T47D (cell line): ENCODE data around the gene LGALS7.

Source experiments
- DNase-seq, 2 experiments: peaks; one replicate each; pipeline versions ENCODE4 v3.0.0 to v3.0.0-alpha.2; 2011 to 2012; ENCODE audit warnings: low read depth in 1 of 2, low spot score in 1 of 2
- JUND ChIP-seq: IDR thresholded peaks from 2 replicates; pipeline ENCODE4 v1.6.1; 2012; ENCODE audit warnings: low read depth
- in situ Hi-C: cut with HindIII; loops from 2 replicates; pipeline ENCODE4 v1.10.0; 2016; ENCODE audit warnings: low sequenced_read_pairs, low pct_unique_long_range_greater_than_20kb

LGALS7 gene

GRCh38 chr19:38728752-38729541, 44.4 kb downstream of the LGALS7 start:
- no peak for TF ChIP-seq JUND
- DNase-seq = no peak
- in situ Hi-C loops = no loop called here

- in situ Hi-C loops = no loop called here
- TF ChIP-seq JUND = no peak
- no peak for DNase-seq
These were observed 45.3 kb downstream of the LGALS7 start for GRCh38 chr19:38727868-38728660.

GRCh38 chr19:38727306-38727867, 45.9 kb downstream of the LGALS7 start:
- in situ Hi-C loops = no loop called here
- DNase-seq = no peak
- no peak for TF ChIP-seq JUND

- in situ Hi-C loops = no loop called here
- TF ChIP-seq JUND = no peak
These were observed 46.5 kb downstream of the LGALS7 start for GRCh38 chr19:38726761-38727301.

GRCh38 chr19:38726284-38726673, 47.0 kb downstream of the LGALS7 start:
- no peak for DNase-seq
- in situ Hi-C loops = no loop called here
- TF ChIP-seq JUND = no peak

More at GRCh38 chr19:38726761-38727301, 46.5 kb downstream of the LGALS7 start:
- DNase-seq = no peak

- no peak for DNase-seq
- no peak for TF ChIP-seq JUND
- in situ Hi-C loops = no loop called here
These were observed 47.6 kb downstream of the LGALS7 start for GRCh38 chr19:38725469-38726283.

- in situ Hi-C loops = no loop called here
These were observed 49.1 kb downstream of the LGALS7 start for GRCh38 chr19:38723990-38724854.

GRCh38 chr19:38723606-38723965, 49.7 kb downstream of the LGALS7 start:
- in situ Hi-C loops = no loop called here
- no peak for TF ChIP-seq JUND
- DNase-seq = no peak

More at GRCh38 chr19:38723990-38724854, 49.1 kb downstream of the LGALS7 start:
- TF ChIP-seq JUND = no peak
- no peak for DNase-seq

GRCh38 chr19:38722947-38723605, 50.2 kb downstream of the LGALS7 start:
- in situ Hi-C loops = no loop called here
- no peak for DNase-seq
- no peak for TF ChIP-seq JUND

- TF ChIP-seq JUND = no peak
- in situ Hi-C loops = no loop called here
- no peak for DNase-seq
These were observed 51.1 kb downstream of the LGALS7 start for GRCh38 chr19:38721979-38722773.
